Loucy (cell line): ENCODE data around the gene BARX2.

Source experiments
- EZH2phosphoT487 ChIP-seq: fragments of 200-600 bp; IDR thresholded peaks from 2 replicates; pipeline ENCODE4 v1.6.1; 2018; ENCODE audit warnings: antibody characterized with exemption, mild to moderate bottlenecking, moderate library complexity, borderline replicate concordance
- TF ChIP-seq, protein P1 (sequence below): fragments of 200-600 bp; sonication (generic); conservative IDR thresholded peaks from 2 replicates; pipeline ENCODE4 v1.5.1; 2014; ENCODE audit warnings: mild to moderate bottlenecking, antibody characterized with exemption, low read length

- TF ChIP-seq, protein P1, sequence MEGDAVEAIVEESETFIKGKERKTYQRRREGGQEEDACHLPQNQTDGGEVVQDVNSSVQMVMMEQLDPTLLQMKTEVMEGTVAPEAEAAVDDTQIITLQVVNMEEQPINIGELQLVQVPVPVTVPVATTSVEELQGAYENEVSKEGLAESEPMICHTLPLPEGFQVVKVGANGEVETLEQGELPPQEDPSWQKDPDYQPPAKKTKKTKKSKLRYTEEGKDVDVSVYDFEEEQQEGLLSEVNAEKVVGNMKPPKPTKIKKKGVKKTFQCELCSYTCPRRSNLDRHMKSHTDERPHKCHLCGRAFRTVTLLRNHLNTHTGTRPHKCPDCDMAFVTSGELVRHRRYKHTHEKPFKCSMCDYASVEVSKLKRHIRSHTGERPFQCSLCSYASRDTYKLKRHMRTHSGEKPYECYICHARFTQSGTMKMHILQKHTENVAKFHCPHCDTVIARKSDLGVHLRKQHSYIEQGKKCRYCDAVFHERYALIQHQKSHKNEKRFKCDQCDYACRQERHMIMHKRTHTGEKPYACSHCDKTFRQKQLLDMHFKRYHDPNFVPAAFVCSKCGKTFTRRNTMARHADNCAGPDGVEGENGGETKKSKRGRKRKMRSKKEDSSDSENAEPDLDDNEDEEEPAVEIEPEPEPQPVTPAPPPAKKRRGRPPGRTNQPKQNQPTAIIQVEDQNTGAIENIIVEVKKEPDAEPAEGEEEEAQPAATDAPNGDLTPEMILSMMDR = no peak
- no peak for TF ChIP-seq EZH2phosphoT487
Observed at GRCh38 chr11:129455101-129455500, 79.5 kb downstream of the BARX2 start.
